ENCODE measurements around the gene C4BPB.

The C4BPB gene

GRCh38 chr1:207058252-207058651 is 30.4 kb upstream of the C4BPB start:
- no CpG with 5 or more reads among the region's 4 CpGs for whole genome bisulfite sequencing, 2 donors (ENCODE audit: extremely low coverage in 2 of 2, insufficient read length in 2 of 2, insufficient replicate concordance in 1 of 2)
- H2BK5ac ChIP-seq (ENCODE audit: low read length): no peak overlapping the region

DNA sequence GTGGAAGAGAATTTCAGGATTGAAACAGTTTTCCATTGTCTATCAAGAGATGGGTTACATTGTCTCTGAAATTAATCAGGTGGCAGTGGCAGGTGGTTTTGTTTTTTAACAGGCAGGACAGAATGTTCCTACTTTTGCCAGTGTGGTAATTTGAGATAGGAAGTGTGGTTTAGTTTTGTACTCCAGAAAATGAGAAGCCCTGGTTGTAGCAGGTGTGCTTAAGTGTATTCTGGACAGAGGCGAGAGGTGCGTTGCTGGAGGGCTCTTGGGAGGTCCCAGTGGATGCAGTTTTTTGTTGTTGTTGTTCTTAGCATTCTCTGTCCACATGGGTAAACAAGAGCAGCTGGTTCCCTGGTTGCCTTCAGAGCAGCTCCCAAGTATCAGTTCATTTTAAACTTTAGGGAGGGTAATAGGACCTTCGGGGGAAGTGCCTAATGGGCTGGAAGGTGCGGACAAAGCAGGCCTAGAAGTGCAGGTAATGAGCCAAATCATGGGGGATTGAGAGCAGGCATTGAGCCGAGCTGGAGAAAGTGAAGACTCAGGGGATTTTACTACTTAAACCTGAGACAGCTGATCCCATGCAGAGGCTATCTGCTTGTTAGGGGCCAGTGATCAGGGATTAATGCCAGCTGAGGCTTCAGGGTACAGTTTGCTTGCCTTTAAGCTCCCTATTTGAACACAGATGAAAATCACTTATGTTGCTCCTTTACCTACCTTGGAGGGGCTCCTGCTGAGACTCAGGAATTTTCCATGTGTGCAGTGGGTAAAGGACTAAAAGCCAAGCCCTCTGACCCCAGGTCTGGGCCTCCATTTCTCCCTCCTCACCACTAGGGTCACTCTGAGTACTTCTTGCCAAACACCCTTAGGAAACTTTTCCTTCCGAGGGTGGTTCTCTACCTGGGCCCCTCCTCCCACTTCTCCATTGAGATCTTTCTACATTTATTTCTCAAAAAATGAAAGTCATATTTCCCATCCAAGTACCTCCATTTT is 29.5 kb upstream of the C4BPB start:
- Histone ChIP-seq H3K4me2 (ENCODE audit: insufficient read depth, low read length, poor library complexity, severe bottlenecking) (no peak overlapping the region), H3K27me3 (ENCODE audit: control insufficient read depth in 3 of 3, insufficient read depth in 3 of 3, low read depth in 1 of 3, low read length in 3 of 3) (no peaks in the 10 kb centered on the region), H3K4ac (ENCODE audit: low read length) (no peak overlapping the region), H2BK15ac (ENCODE audit: low read length) (no peak overlapping the region), H2AK5ac (ENCODE audit: low read depth, low read length) (no peak overlapping the region), H3K9me3 (replicated peaks in 1 of 2; ENCODE audit: control insufficient read depth in 2 of 2, insufficient read depth in 1 of 2, low read depth in 1 of 2, low read length in 2 of 2) (no peaks in the 10 kb centered on the region), H3K4me1 (ENCODE audit: control insufficient read depth in 2 of 2, insufficient read depth in 1 of 2, low read depth in 1 of 2, low read length in 2 of 2) (peaks cover 0 to 1% of the 10 kb centered on the region in 2 donors), H2AFZ (ENCODE audit: low read length) (no peak overlapping the region), H4K8ac (ENCODE audit: low read depth, low read length) (no peak overlapping the region), H3K79me1 (ENCODE audit: low read depth, low read length) (no peaks in the 10 kb centered on the region), H2BK5ac (ENCODE audit: low read length) (no peak overlapping the region), H3K18ac (ENCODE audit: low read length) (no peak overlapping the region), H2BK12ac (ENCODE audit: low read length) (no peak overlapping the region), H3K14ac (ENCODE audit: low read length) (no peak overlapping the region), H3K9ac (ENCODE audit: low read depth, low read length, poor library complexity) (no peak overlapping the region), H4K91ac (ENCODE audit: low read depth, low read length, poor library complexity) (no peak overlapping the region), H3K23ac (ENCODE audit: low read depth, low read length, poor library complexity) (no peak overlapping the region), H3K4me3 (ENCODE audit: low read length in 2 of 2) (no peak overlapping the region), H3K36me3 (replicated peaks in 1 of 2; ENCODE audit: control insufficient read depth in 2 of 2, insufficient read depth in 2 of 2, low read length in 2 of 2) (peaks cover 0 to 1% of the 10 kb centered on the region in 2 donors), H2BK120ac (ENCODE audit: low read depth, low read length) (no peak overlapping the region), H3K27ac (replicated peaks; ENCODE audit: low read length) (no peak overlapping the region)
- no CpG with 5 or more reads among the region's 6 CpGs for WGBS, 2 donors (ENCODE audit: extremely low coverage in 2 of 2, insufficient read length in 2 of 2, insufficient replicate concordance in 1 of 2)
- no peak for DNase-seq (ENCODE audit: low spot score)

More at GRCh38 chr1:207058252-207058651, 30.4 kb upstream of the C4BPB start:
- Histone ChIP-seq H3K27me3 (ENCODE audit: control insufficient read depth in 3 of 3, insufficient read depth in 3 of 3, low read depth in 1 of 3, low read length in 3 of 3) (peaks cover 0 to 2% (median 0%) of the 10 kb centered on the region in 3 experiments), H3K23ac (ENCODE audit: low read depth, low read length, poor library complexity) (no peak overlapping the region), H4K8ac (ENCODE audit: low read depth, low read length) (no peak overlapping the region), H2BK12ac (ENCODE audit: low read length) (no peak overlapping the region), H3K9ac (ENCODE audit: low read depth, low read length, poor library complexity) (no peak overlapping the region), H3K18ac (ENCODE audit: low read length) (no peak overlapping the region), H3K27ac (replicated peaks; ENCODE audit: low read length) (no peak overlapping the region), H3K4me1 (ENCODE audit: control insufficient read depth in 2 of 2, insufficient read depth in 1 of 2, low read depth in 1 of 2, low read length in 2 of 2) (peaks cover 0 to 1% of the 10 kb centered on the region in 2 donors), H3K9me3 (replicated peaks in 1 of 2; ENCODE audit: control insufficient read depth in 2 of 2, insufficient read depth in 1 of 2, low read depth in 1 of 2, low read length in 2 of 2) (no peaks in the 10 kb centered on the region), H4K91ac (ENCODE audit: low read depth, low read length, poor library complexity) (no peak overlapping the region), H3K14ac (ENCODE audit: low read length) (no peak overlapping the region), H3K4me3 (ENCODE audit: low read length in 2 of 2) (no peak overlapping the region), H3K4ac (ENCODE audit: low read length) (no peak overlapping the region), H3K36me3 (replicated peaks in 1 of 2; ENCODE audit: control insufficient read depth in 2 of 2, insufficient read depth in 2 of 2, low read length in 2 of 2) (no peaks in the 10 kb centered on the region), H2BK15ac (ENCODE audit: low read length) (no peak overlapping the region), H2BK120ac (ENCODE audit: low read depth, low read length) (no peak overlapping the region), H3K4me2 (ENCODE audit: insufficient read depth, low read length, poor library complexity, severe bottlenecking) (no peak overlapping the region), H2AFZ (ENCODE audit: low read length) (no peak overlapping the region), H3K79me1 (ENCODE audit: low read depth, low read length) (no peaks in the 10 kb centered on the region), H2AK5ac (ENCODE audit: low read depth, low read length) (no peak overlapping the region)
- no peak for DNase-seq (ENCODE audit: low spot score)

GRCh38 chr1:207059881-207060280 is 28.8 kb upstream of the C4BPB start:
- Histone ChIP-seq H3K4ac (ENCODE audit: low read length) (no peak overlapping the region), H2BK12ac (ENCODE audit: low read length) (no peak overlapping the region), H2BK5ac (ENCODE audit: low read length) (no peak overlapping the region), H2AK5ac (ENCODE audit: low read depth, low read length) (no peak overlapping the region), H2BK15ac (ENCODE audit: low read length) (no peak overlapping the region), H3K14ac (ENCODE audit: low read length) (no peak overlapping the region), H3K9ac (ENCODE audit: low read depth, low read length, poor library complexity) (no peak overlapping the region), H3K4me3 (ENCODE audit: low read length in 2 of 2) (no peak overlapping the region), H3K4me1 (ENCODE audit: control insufficient read depth in 2 of 2, insufficient read depth in 1 of 2, low read depth in 1 of 2, low read length in 2 of 2) (peaks cover 0 to 1% of the 10 kb centered on the region in 2 donors), H2AFZ (ENCODE audit: low read length) (no peak overlapping the region), H3K4me2 (ENCODE audit: insufficient read depth, low read length, poor library complexity, severe bottlenecking) (no peak overlapping the region), H3K18ac (ENCODE audit: low read length) (no peak overlapping the region), H2BK120ac (ENCODE audit: low read depth, low read length) (no peak overlapping the region), H3K79me1 (ENCODE audit: low read depth, low read length) (no peaks in the 10 kb centered on the region), H4K91ac (ENCODE audit: low read depth, low read length, poor library complexity) (no peak overlapping the region), H3K36me3 (replicated peaks in 1 of 2; ENCODE audit: control insufficient read depth in 2 of 2, insufficient read depth in 2 of 2, low read length in 2 of 2) (peaks cover 0 to 1% of the 10 kb centered on the region in 2 donors), H3K27ac (replicated peaks; ENCODE audit: low read length) (no peak overlapping the region), H3K27me3 (ENCODE audit: control insufficient read depth in 3 of 3, insufficient read depth in 3 of 3, low read depth in 1 of 3, low read length in 3 of 3) (no peaks in the 10 kb centered on the region), H3K9me3 (replicated peaks in 1 of 2; ENCODE audit: control insufficient read depth in 2 of 2, insufficient read depth in 1 of 2, low read depth in 1 of 2, low read length in 2 of 2) (no peaks in the 10 kb centered on the region), H3K23ac (ENCODE audit: low read depth, low read length, poor library complexity) (no peak overlapping the region), H4K8ac (ENCODE audit: low read depth, low read length) (no peak overlapping the region)
- WGBS, 2 donors (ENCODE audit: extremely low coverage in 2 of 2, insufficient read length in 2 of 2, insufficient replicate concordance in 1 of 2): no CpG with 5 or more reads among the region's 4 CpGs
- no peak for DNase-seq (ENCODE audit: low spot score)

DNA sequence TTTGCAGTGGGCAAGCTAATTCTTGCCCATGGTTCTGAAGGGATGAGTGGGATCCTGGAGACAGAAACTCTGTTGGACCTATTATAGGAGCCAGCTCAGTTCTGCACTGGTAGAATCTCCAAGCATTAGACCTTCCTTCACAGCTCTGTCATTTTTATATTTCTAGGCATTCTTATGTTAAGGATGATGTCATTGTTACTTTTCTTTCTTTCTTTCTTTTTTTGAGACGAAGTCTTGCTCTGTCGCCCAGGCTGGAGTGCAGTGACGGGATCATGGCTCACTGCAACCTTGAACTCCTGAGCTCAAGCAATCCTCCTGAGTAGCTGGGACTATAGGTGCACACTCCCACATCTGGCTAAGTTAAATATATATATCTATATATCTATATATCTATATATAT is 28.1 kb upstream of the C4BPB start:
- WGBS, 2 donors (ENCODE audit: extremely low coverage in 2 of 2, insufficient read length in 2 of 2, insufficient replicate concordance in 1 of 2): no CpG with 5 or more reads among the region's 3 CpGs
- no peak overlapping the region for H2AFZ ChIP-seq (ENCODE audit: low read length)
- H4K8ac ChIP-seq (ENCODE audit: low read depth, low read length): no peak overlapping the region

More for the DNA sequence above, 28.1 kb upstream of the C4BPB start:
- H2BK120ac ChIP-seq (ENCODE audit: low read depth, low read length): no peak overlapping the region
- no peaks in the 10 kb centered on the region for H3K9me3 ChIP-seq (replicated peaks in 1 of 2; ENCODE audit: control insufficient read depth in 2 of 2, insufficient read depth in 1 of 2, low read depth in 1 of 2, low read length in 2 of 2)
- H3K18ac ChIP-seq (ENCODE audit: low read length): no peak overlapping the region
- no peak overlapping the region for H2BK5ac ChIP-seq (ENCODE audit: low read length)
- no peak overlapping the region for H2BK12ac ChIP-seq (ENCODE audit: low read length)
- no peak overlapping the region for H3K9ac ChIP-seq (ENCODE audit: low read depth, low read length, poor library complexity)
- no peak overlapping the region for H3K27ac ChIP-seq (replicated peaks; ENCODE audit: low read length)
- no peak overlapping the region for H3K4me3 ChIP-seq (ENCODE audit: low read length in 2 of 2)
- no peak overlapping the region for H2BK15ac ChIP-seq (ENCODE audit: low read length)
- H3K14ac ChIP-seq (ENCODE audit: low read length): no peak overlapping the region
- no peak overlapping the region for H3K23ac ChIP-seq (ENCODE audit: low read depth, low read length, poor library complexity)
- H3K36me3 ChIP-seq (replicated peaks in 1 of 2; ENCODE audit: control insufficient read depth in 2 of 2, insufficient read depth in 2 of 2, low read length in 2 of 2): peaks cover 0 to 1% of the 10 kb centered on the region in 2 donors
- H3K27me3 ChIP-seq (ENCODE audit: control insufficient read depth in 3 of 3, insufficient read depth in 3 of 3, low read depth in 1 of 3, low read length in 3 of 3): no peaks in the 10 kb centered on the region
- H3K4ac ChIP-seq (ENCODE audit: low read length): no peak overlapping the region
- H4K91ac ChIP-seq (ENCODE audit: low read depth, low read length, poor library complexity): no peak overlapping the region
- H3K4me1 ChIP-seq (ENCODE audit: control insufficient read depth in 2 of 2, insufficient read depth in 1 of 2, low read depth in 1 of 2, low read length in 2 of 2): peaks cover 0 to 1% of the 10 kb centered on the region in 2 donors
- no peaks in the 10 kb centered on the region for H3K79me1 ChIP-seq (ENCODE audit: low read depth, low read length)
- H2AK5ac ChIP-seq (ENCODE audit: low read depth, low read length): no peak overlapping the region
- H3K4me2 ChIP-seq (ENCODE audit: insufficient read depth, low read length, poor library complexity, severe bottlenecking): no peak overlapping the region
- DNase-seq (ENCODE audit: low spot score): no peak
